OCI-LY1 (cell line): ENCODE measurements around the gene ALKBH2.

Experiments used
- EZH2 ChIP-seq: fragments of 200-600 bp; sonication (generic), shearing (Covaris generic); IDR thresholded peaks from 2 replicates; pipeline ENCODE4 v1.8.0; 2017; ENCODE audit warnings: borderline replicate concordance, mixed run types, mild to moderate bottlenecking, antibody characterized with exemption, low read length, moderate library complexity, mixed read lengths
- TF ChIP-seq, protein P1 (sequence below): fragments of 200-600 bp; sonication (generic), shearing (Covaris generic); IDR thresholded peaks from 2 replicates; pipeline ENCODE4 v1.5.1; 2017; ENCODE audit warnings: mild to moderate bottlenecking, antibody characterized with exemption, low read length, moderate library complexity, mixed read lengths

DNA sequence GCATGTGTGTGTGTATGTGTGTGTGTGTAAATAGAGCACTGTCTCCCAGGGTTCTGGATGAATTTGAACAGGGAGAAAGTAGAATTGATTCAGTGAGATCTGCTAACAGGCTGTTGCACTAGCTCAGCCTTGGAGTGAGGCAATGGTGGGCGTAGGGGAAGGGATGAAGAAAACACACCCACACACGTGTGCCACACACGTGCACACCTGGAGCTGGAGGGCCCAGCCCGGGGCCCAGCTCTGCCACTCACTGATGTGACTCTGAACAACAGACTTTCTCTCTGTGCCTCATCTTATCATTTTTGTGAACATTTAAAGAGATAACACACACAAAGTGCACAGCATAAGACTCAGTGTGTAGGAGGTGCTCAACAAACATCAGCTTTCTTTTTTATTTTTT lies 27.3 kb upstream of the ALKBH2 start:
- TF ChIP-seq EZH2 = no peak
- TF ChIP-seq, protein P1, sequence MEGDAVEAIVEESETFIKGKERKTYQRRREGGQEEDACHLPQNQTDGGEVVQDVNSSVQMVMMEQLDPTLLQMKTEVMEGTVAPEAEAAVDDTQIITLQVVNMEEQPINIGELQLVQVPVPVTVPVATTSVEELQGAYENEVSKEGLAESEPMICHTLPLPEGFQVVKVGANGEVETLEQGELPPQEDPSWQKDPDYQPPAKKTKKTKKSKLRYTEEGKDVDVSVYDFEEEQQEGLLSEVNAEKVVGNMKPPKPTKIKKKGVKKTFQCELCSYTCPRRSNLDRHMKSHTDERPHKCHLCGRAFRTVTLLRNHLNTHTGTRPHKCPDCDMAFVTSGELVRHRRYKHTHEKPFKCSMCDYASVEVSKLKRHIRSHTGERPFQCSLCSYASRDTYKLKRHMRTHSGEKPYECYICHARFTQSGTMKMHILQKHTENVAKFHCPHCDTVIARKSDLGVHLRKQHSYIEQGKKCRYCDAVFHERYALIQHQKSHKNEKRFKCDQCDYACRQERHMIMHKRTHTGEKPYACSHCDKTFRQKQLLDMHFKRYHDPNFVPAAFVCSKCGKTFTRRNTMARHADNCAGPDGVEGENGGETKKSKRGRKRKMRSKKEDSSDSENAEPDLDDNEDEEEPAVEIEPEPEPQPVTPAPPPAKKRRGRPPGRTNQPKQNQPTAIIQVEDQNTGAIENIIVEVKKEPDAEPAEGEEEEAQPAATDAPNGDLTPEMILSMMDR = no peak
